Vagina (tissue), 2 donors: ENCODE measurements around the gene MIGA2.
A peak's percentile ranks its signal among the peaks of the same experiment; 100 is the strongest.

Source experiments
- POLR2AphosphoS5 ChIP-seq, 2 donors: sonication (generic); formaldehyde crosslinking; IDR thresholded peaks; one replicate each; pipeline ENCODE4 v1.9.0; 2017; ENCODE audit warnings: antibody characterized with exemption in 2 of 2, mild to moderate bottlenecking in 2 of 2, low read depth in 1 of 2; ENCODE audit not compliant: insufficient read depth in 1 of 2
- TF ChIP-seq, protein P1 (sequence below), 3 experiments: fragments of 450-650 bp in 2 of 3; fragments of 200-600 bp in 1 of 3; sonication (generic) in 1 of 3; IDR thresholded peaks; one replicate each; pipeline ENCODE4 v1.5.1; 2017 to 2019; ENCODE audit warnings: antibody characterized with exemption in 3 of 3, mild to moderate bottlenecking in 2 of 3, moderate library complexity in 2 of 3

GRCh38 chr9:129080601-129081387 lies 44.4 kb downstream of the MIGA2 start, which contains the start of gene DOLPP1:
- TF ChIP-seq, protein P1, sequence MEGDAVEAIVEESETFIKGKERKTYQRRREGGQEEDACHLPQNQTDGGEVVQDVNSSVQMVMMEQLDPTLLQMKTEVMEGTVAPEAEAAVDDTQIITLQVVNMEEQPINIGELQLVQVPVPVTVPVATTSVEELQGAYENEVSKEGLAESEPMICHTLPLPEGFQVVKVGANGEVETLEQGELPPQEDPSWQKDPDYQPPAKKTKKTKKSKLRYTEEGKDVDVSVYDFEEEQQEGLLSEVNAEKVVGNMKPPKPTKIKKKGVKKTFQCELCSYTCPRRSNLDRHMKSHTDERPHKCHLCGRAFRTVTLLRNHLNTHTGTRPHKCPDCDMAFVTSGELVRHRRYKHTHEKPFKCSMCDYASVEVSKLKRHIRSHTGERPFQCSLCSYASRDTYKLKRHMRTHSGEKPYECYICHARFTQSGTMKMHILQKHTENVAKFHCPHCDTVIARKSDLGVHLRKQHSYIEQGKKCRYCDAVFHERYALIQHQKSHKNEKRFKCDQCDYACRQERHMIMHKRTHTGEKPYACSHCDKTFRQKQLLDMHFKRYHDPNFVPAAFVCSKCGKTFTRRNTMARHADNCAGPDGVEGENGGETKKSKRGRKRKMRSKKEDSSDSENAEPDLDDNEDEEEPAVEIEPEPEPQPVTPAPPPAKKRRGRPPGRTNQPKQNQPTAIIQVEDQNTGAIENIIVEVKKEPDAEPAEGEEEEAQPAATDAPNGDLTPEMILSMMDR (IDR thresholded peaks at IDR 0.05): peak in 1 of 3 experiments; percentile 20
- TF ChIP-seq POLR2AphosphoS5 (IDR thresholded peaks at IDR 0.05; ENCODE audit: insufficient read depth in 1 of 2, low read depth in 1 of 2): peak; percentile 71 to 90
